GM23248 (cell line): Measurements from ENCODE around the gene FAM240B.

Experiments
- EZH2 ChIP-seq: fragments of 200-600 bp; sonication (generic); IDR thresholded peaks from 2 replicates; pipeline ENCODE4 v1.6.1; 2018; ENCODE audit warnings: antibody characterized with exemption, mild to moderate bottlenecking; ENCODE audit not compliant: insufficient read depth, poor library complexity, severe bottlenecking
- EZH2phosphoT487 ChIP-seq: fragments of 200-600 bp; sonication (generic); IDR thresholded peaks from 2 replicates; pipeline ENCODE4 v1.6.1; 2018; ENCODE audit warnings: antibody characterized with exemption, moderate library complexity, mild to moderate bottlenecking, low read depth; ENCODE audit not compliant: insufficient read depth

- no peak for TF ChIP-seq EZH2
- no peak for TF ChIP-seq EZH2phosphoT487
Observed at GRCh38 chr9:38737246-38737645, 17.3 kb upstream of the FAM240B start.
